SK-N-SH treated with all-trans-retinoic acid at 6 μM for 48 hours (cell line): Measurements from ENCODE around the gene CLK2.

Source experiments
- ARNTL ChIP-seq: fragments of 450-650 bp; formaldehyde crosslinking; IDR thresholded peaks from 2 replicates; pipeline ENCODE4 v1.5.0; 2020; ENCODE audit warnings: low read depth, mild to moderate bottlenecking, moderate library complexity, borderline replicate concordance
- GLIS3 ChIP-seq: fragments of 250-450 bp; sonication (Bioruptor Pico); IDR thresholded peaks from 2 replicates; pipeline ENCODE4 v1.5.0; 2020; ENCODE audit warnings: mild to moderate bottlenecking, moderate library complexity
- PATZ1 ChIP-seq: fragments of 250-450 bp; sonication (Bioruptor Pico); IDR thresholded peaks from 2 replicates; pipeline ENCODE4 v1.8.0; 2020; ENCODE audit warnings: mild to moderate bottlenecking, moderate library complexity, borderline replicate concordance
- PPARA ChIP-seq: fragments of 250-450 bp; sonication (Bioruptor Pico); IDR thresholded peaks from 2 replicates; pipeline ENCODE4 v1.5.0; 2020; ENCODE audit warnings: mild to moderate bottlenecking, borderline replicate concordance
- TSHZ2 ChIP-seq: fragments of 250-450 bp; sonication (Bioruptor Pico); IDR thresholded peaks from 2 replicates; pipeline ENCODE4 v1.5.0; 2020; ENCODE audit warnings: mild to moderate bottlenecking, moderate library complexity
- ZC3H10 ChIP-seq: fragments of 250-450 bp; sonication (Bioruptor Pico); IDR thresholded peaks from 2 replicates; pipeline ENCODE4 v1.5.1; 2021; ENCODE audit warnings: mild to moderate bottlenecking, moderate library complexity
- ZFP30 ChIP-seq: fragments of 450-650 bp; formaldehyde crosslinking; IDR thresholded peaks from 2 replicates; pipeline ENCODE4 v1.5.0; 2022; ENCODE audit warnings: mild to moderate bottlenecking, moderate library complexity
- TF ChIP-seq, protein P1 (sequence below): fragments of 250-450 bp; sonication (Bioruptor Pico); IDR thresholded peaks from 2 replicates; pipeline ENCODE4 v1.8.0; 2021; ENCODE audit warnings: low read depth, mild to moderate bottlenecking, moderate library complexity, borderline replicate concordance

DNA sequence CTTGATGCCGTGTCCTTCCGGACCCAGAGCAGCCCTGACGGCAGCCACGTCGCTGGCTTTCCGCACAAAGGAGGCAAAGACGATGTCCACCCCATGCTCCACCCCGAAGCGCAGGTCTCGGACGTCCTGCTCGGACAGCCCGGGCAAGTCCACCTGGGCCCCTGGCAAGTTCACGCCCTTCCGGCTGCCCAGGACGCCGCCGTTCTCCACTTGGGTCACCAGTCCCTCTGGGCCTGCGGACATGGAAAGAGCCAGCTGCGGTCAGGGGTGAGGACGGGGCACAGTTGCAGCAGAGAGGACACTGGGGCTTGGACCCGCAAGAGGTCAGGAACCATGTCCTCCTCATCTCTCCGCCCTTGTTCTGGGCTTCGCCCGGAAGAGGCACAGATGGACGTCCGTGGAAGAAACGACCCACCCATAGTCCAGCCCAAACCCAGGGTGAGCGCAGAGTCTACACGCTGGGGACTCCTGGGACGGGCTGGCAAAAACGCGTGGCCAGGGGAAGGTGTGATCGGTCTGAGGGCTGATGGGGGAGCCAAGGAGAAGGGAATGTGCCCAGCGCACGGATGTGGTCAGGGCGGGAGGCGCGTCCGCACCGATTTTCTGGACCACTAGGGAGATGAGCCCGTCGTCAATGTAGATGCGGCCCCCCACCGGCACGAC, 21.3 kb upstream of the CLK2 start:
- TF ChIP-seq GLIS3 (no peak), PPARA (CRISPR knock-in tag) (no peak), ARNTL (CRISPR knock-in tag) (no peak), ZFP30 (no peak), ZC3H10 (no peak), TSHZ2 (CRISPR knock-in tag) (no peak), PATZ1 (CRISPR knock-in tag) (no peak)
- TF ChIP-seq, protein P1, sequence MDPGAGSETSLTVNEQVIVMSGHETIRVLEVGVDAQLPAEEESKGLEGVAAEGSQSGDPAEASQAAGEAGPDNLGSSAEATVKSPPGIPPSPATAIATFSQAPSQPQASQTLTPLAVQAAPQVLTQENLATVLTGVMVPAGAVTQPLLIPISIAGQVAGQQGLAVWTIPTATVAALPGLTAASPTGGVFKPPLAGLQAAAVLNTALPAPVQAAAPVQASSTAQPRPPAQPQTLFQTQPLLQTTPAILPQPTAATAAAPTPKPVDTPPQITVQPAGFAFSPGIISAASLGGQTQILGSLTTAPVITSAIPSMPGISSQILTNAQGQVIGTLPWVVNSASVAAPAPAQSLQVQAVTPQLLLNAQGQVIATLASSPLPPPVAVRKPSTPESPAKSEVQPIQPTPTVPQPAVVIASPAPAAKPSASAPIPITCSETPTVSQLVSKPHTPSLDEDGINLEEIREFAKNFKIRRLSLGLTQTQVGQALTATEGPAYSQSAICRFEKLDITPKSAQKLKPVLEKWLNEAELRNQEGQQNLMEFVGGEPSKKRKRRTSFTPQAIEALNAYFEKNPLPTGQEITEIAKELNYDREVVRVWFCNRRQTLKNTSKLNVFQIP (CRISPR knock-in tag): no peak
